Panc1 (cell line): ENCODE data around the gene TCP11L2. TPM values are rescaled to one million over a fixed set of nuclear protein-coding genes. Genes with fewer than 3 reads are reported as not detected.

Experiments
- ATAC-seq: fragments of 200-7000 bp; cut with Tn5 transposase; 2 replicates; pipeline ENCODE4 v1.9.1; 2020; ENCODE audit warnings: mild to moderate bottlenecking, moderate library complexity
- BruUV-seq: library from RNA; stranded (reverse); fragments of 400-500 nt; replicated peaks from 2 replicates; lab custom pipeline; 2021; lab: Mats Ljungman, UMichigan
- CTCF ChIA-PET: fragments of 300-600 bp; sonication (Branson Sonifier 250); formaldehyde crosslinking; loops from one replicate; lab custom pipeline; 2022; ENCODE audit warnings: antibody characterized with exemption; lab: Charles Lee
- POLR2A ChIA-PET: fragments of 300-600 bp; sonication (Branson Sonifier 250); formaldehyde crosslinking; loops from one replicate; lab custom pipeline; 2022; ENCODE audit warnings: antibody characterized with exemption; lab: Charles Lee
- DNase-seq: peaks from one replicate; pipeline ENCODE4 v3.0.0-alpha.2; 2010; ENCODE audit warnings: low read depth, low spot score
- H3K27ac ChIP-seq: 2 replicates; pipeline ENCODE4 v1.5.1; 2011; ENCODE audit warnings: mild to moderate bottlenecking, low read length, inconsistent platforms
- H3K27me3 ChIP-seq: fragments of 200-500 bp; sonication (Bioruptor generic); 2 replicates; pipeline ENCODE4 v1.6.0; 2014; ENCODE audit warnings: low read length, inconsistent platforms; ENCODE audit not compliant: control insufficient read depth, insufficient read depth
- H3K36me3 ChIP-seq: fragments of 200-500 bp; sonication (Bioruptor generic); 2 replicates; pipeline ENCODE4 v1.5.1; 2014; ENCODE audit warnings: inconsistent platforms, mild to moderate bottlenecking, low read length, moderate library complexity; ENCODE audit not compliant: control insufficient read depth, insufficient read depth
- H3K4me1 ChIP-seq: 2 replicates; pipeline ENCODE4 v1.5.1; 2011; ENCODE audit warnings: inconsistent platforms, mild to moderate bottlenecking, low read length, moderate library complexity; ENCODE audit not compliant: control insufficient read depth, insufficient read depth
- H3K4me3 ChIP-seq, 2 experiments: 2 replicates each; pipeline ENCODE4 v1.5.1; 2011 to 2012; ENCODE audit warnings: low read depth in 2 of 2, low read length in 2 of 2, mild to moderate bottlenecking in 2 of 2, inconsistent platforms in 1 of 2, moderate library complexity in 1 of 2
- H3K9me3 ChIP-seq: fragments of 200-500 bp; sonication (Bioruptor generic); 2 replicates; pipeline ENCODE4 v1.5.1; 2014; ENCODE audit warnings: low read depth, mild to moderate bottlenecking, inconsistent platforms, low read length, moderate library complexity; ENCODE audit not compliant: control insufficient read depth, insufficient read depth
- POLR2AphosphoS5 ChIP-seq: IDR thresholded peaks from 2 replicates; pipeline ENCODE4 v1.6.1; 2012; ENCODE audit warnings: mild to moderate bottlenecking, low read depth, low read length, moderate library complexity
- SIN3A ChIP-seq: IDR thresholded peaks from 2 replicates; pipeline ENCODE4 v1.6.1; 2012; ENCODE audit warnings: low read depth, mild to moderate bottlenecking, low read length, moderate library complexity, borderline replicate concordance; ENCODE audit not compliant: insufficient read depth
- TCF7L2 ChIP-seq: IDR thresholded peaks from 2 replicates; pipeline ENCODE4 v1.6.1; 2011; ENCODE audit warnings: mild to moderate bottlenecking, low read depth, low read length, inconsistent platforms
- in situ Hi-C: cut with HindIII; loops from 2 replicates; pipeline ENCODE4 v1.10.0; 2016; ENCODE audit warnings: low sequenced_read_pairs, low pct_unique_long_range_greater_than_20kb
- intact Hi-C: fragments of 100-400 bp; cut with micrococcal nuclease; formaldehyde crosslinking; loops from one replicate; pipeline ENCODE4 v1.10.0; 2022; ENCODE audit not compliant: unreplicated experiment
- total RNA-seq: library from RNA; stranded (reverse); gene quantifications from one replicate; pipeline ENCODE4 v1.2.1, GENCODE V29; 2021; ENCODE audit not compliant: unreplicated experiment
- TF ChIP-seq, protein P1 (sequence below): fragments of 450-650 bp; IDR thresholded peaks from 2 replicates; pipeline ENCODE4 v1.5.1; 2017; ENCODE audit warnings: mild to moderate bottlenecking
- TF ChIP-seq, protein P2 (sequence below), 2 experiments: IDR thresholded peaks; 2 replicates each; pipeline ENCODE4 v1.6.1; 2011 to 2012; ENCODE audit warnings: low read depth in 2 of 2, control low read depth in 1 of 2, low read length in 1 of 2, mild to moderate bottlenecking in 1 of 2, moderate library complexity in 1 of 2; ENCODE audit not compliant: insufficient read depth in 1 of 2

The TCP11L2 gene
- total RNA-seq, 1 experiment from 2014 or later, result 3.5 TPM

DNA sequence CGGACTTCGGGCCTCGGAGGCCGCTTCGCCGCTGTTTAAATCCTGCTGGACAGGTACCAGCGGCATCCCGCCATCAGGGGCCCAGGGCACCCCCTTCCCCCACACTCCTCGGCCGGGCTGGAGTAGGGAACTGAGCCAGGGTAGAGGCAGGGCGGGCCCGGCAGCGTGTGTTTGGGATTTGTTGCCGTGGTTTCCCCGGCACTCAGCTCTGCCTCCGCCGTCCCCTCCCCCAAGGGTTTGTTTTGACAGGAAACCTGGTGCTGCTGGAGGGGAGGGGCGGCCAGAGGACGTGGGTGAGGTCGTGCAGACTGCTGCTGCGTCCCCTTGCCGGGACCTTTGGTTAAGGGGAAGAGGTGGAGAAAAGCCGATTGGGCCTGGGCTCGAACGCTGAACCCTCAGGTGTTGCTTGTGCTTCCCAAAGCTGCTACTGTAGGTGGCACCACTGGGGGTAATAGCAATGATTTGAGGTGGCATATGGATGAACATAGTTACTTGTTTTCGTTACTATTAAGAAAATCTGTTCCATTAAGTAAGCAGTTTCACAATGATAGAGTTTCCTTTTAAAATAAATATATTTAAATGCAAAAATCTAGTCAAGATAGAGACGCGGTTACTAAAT, 778 bp downstream of the TCP11L2 start:
- in situ Hi-C loops, result no loop called here
- ChIA-PET POLR2A (no interaction called here), CTCF (no interaction called here)
- DNase-seq (no peak), ATAC-seq (0 out of 2 replicates have a peak, but pooled peaks have one; percentile 36)
- H3K27ac ChIP-seq, result peak overlapping the region; percentile 83; the same call in 1 of the 2 replicates
- H3K9me3 ChIP-seq, result no peaks in the 10 kb centered on the region
- peaks cover 5% of the 10 kb centered on the region; the same call in 1 of the 2 replicates for H3K4me1 ChIP-seq
- no TSS peak for BruUV-seq
- peaks cover 6% of the 10 kb centered on the region for H3K27me3 ChIP-seq
- peak overlapping the region; percentile 85 to 86 for H3K4me3 ChIP-seq
- intact Hi-C loops, result no loop called here
- TF ChIP-seq, protein P1, sequence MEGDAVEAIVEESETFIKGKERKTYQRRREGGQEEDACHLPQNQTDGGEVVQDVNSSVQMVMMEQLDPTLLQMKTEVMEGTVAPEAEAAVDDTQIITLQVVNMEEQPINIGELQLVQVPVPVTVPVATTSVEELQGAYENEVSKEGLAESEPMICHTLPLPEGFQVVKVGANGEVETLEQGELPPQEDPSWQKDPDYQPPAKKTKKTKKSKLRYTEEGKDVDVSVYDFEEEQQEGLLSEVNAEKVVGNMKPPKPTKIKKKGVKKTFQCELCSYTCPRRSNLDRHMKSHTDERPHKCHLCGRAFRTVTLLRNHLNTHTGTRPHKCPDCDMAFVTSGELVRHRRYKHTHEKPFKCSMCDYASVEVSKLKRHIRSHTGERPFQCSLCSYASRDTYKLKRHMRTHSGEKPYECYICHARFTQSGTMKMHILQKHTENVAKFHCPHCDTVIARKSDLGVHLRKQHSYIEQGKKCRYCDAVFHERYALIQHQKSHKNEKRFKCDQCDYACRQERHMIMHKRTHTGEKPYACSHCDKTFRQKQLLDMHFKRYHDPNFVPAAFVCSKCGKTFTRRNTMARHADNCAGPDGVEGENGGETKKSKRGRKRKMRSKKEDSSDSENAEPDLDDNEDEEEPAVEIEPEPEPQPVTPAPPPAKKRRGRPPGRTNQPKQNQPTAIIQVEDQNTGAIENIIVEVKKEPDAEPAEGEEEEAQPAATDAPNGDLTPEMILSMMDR, result peak; percentile 14
- no peak for TF ChIP-seq POLR2AphosphoS5
- H3K36me3 ChIP-seq, result no peaks in the 10 kb centered on the region

- BruUV-seq, result no TSS peak
- CTCF ChIA-PET, result no interaction called here
- intact Hi-C loops (no loop called here), in situ Hi-C loops (no loop called here)
- H3K27ac ChIP-seq, result no peak overlapping the region
- TF ChIP-seq, protein P1, result no peak
- TF ChIP-seq, protein P2, sequence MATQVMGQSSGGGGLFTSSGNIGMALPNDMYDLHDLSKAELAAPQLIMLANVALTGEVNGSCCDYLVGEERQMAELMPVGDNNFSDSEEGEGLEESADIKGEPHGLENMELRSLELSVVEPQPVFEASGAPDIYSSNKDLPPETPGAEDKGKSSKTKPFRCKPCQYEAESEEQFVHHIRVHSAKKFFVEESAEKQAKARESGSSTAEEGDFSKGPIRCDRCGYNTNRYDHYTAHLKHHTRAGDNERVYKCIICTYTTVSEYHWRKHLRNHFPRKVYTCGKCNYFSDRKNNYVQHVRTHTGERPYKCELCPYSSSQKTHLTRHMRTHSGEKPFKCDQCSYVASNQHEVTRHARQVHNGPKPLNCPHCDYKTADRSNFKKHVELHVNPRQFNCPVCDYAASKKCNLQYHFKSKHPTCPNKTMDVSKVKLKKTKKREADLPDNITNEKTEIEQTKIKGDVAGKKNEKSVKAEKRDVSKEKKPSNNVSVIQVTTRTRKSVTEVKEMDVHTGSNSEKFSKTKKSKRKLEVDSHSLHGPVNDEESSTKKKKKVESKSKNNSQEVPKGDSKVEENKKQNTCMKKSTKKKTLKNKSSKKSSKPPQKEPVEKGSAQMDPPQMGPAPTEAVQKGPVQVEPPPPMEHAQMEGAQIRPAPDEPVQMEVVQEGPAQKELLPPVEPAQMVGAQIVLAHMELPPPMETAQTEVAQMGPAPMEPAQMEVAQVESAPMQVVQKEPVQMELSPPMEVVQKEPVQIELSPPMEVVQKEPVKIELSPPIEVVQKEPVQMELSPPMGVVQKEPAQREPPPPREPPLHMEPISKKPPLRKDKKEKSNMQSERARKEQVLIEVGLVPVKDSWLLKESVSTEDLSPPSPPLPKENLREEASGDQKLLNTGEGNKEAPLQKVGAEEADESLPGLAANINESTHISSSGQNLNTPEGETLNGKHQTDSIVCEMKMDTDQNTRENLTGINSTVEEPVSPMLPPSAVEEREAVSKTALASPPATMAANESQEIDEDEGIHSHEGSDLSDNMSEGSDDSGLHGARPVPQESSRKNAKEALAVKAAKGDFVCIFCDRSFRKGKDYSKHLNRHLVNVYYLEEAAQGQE (IDR thresholded peaks at IDR 0.05; ENCODE audit: insufficient read depth in 1 of 2, low read depth in 2 of 2, low read length in 1 of 2), result no peak
- TF ChIP-seq TCF7L2, result no peak
- TF ChIP-seq SIN3A, result no peak
- TF ChIP-seq POLR2AphosphoS5, result no peak
- POLR2A ChIA-PET, result no interaction called here
- H3K4me1 ChIP-seq, result peaks cover 5% of the 10 kb centered on the region; the same call in 1 of the 2 replicates
- H3K9me3 ChIP-seq, result no peaks in the 10 kb centered on the region
- H3K27me3 ChIP-seq, result peaks cover 8% of the 10 kb centered on the region
- no peak overlapping the region for H3K4me3 ChIP-seq
- ATAC-seq (no peak), DNase-seq (no peak)
- no peaks in the 10 kb centered on the region for H3K36me3 ChIP-seq
These were observed 1.5 kb downstream of the TCP11L2 start for GRCh38 chr12:106304001-106304421.
